HG02981 (cell line): ENCODE data around the gene MALAT1.
A peak's percentile ranks its signal among the peaks of the same experiment; 100 is the strongest.
"Not testable (repeated sequence)": the region's sequence is repeated elsewhere in the genome, so short reads cannot be mapped to it uniquely, and the experiment has no call there.

Experiments used
- ATAC-seq: cut with Tn5 transposase; IDR thresholded peaks from one replicate; pipeline ENCODE4 v1.9.1; 2021; ENCODE audit warnings: mild to moderate bottlenecking, moderate library complexity; ENCODE audit not compliant: unreplicated experiment

MALAT1 gene

GRCh38 chr11:65497141-65498041 is 1.5 kb upstream of the MALAT1 start:
- peak; percentile 59 for ATAC-seq

DNA sequence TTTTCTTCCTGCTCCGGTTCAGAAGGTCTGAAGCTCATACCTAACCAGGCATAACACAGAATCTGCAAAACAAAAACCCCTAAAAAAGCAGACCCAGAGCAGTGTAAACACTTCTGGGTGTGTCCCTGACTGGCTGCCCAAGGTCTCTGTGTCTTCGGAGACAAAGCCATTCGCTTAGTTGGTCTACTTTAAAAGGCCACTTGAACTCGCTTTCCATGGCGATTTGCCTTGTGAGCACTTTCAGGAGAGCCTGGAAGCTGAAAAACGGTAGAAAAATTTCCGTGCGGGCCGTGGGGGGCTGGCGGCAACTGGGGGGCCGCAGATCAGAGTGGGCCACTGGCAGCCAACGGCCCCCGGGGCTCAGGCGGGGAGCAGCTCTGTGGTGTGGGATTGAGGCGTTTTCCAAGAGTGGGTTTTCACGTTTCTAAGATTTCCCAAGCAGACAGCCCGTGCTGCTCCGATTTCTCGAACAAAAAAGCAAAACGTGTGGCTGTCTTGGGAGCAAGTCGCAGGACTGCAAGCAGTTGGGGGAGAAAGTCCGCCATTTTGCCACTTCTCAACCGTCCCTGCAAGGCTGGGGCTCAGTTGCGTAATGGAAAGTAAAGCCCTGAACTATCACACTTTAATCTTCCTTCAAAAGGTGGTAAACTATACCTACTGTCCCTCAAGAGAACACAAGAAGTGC is 661 bp upstream of the MALAT1 start:
- no peak for ATAC-seq

GRCh38 chr11:65498727-65498976 is 193 bp upstream of the MALAT1 start:
- ATAC-seq = no peak

DNA sequence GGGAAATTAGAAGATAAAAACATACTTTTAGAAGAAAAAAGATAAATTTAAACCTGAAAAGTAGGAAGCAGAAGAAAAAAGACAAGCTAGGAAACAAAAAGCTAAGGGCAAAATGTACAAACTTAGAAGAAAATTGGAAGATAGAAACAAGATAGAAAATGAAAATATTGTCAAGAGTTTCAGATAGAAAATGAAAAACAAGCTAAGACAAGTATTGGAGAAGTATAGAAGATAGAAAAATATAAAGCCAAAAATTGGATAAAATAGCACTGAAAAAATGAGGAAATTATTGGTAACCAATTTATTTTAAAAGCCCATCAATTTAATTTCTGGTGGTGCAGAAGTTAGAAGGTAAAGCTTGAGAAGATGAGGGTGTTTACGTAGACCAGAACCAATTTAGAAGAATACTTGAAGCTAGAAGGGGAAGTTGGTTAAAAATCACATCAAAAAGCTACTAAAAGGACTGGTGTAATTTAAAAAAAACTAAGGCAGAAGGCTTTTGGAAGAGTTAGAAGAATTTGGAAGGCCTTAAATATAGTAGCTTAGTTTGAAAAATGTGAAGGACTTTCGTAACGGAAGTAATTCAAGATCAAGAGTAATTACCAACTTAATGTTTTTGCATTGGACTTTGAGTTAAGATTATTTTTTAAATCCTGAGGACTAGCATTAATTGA is 1.0 kb downstream of the MALAT1 start:
- no peak for ATAC-seq

DNA sequence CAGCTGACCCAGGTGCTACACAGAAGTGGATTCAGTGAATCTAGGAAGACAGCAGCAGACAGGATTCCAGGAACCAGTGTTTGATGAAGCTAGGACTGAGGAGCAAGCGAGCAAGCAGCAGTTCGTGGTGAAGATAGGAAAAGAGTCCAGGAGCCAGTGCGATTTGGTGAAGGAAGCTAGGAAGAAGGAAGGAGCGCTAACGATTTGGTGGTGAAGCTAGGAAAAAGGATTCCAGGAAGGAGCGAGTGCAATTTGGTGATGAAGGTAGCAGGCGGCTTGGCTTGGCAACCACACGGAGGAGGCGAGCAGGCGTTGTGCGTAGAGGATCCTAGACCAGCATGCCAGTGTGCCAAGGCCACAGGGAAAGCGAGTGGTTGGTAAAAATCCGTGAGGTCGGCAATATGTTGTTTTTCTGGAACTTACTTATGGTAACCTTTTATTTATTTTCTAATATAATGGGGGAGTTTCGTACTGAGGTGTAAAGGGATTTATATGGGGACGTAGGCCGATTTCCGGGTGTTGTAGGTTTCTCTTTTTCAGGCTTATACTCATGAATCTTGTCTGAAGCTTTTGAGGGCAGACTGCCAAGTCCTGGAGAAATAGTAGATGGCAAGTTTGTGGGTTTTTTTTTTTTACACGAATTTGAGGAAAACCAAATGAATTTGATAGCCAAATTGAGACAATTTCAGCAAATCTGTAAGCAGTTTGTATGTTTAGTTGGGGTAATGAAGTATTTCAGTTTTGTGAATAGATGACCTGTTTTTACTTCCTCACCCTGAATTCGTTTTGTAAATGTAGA is 1.7 kb downstream of the MALAT1 start:
- ATAC-seq = no peak

DNA sequence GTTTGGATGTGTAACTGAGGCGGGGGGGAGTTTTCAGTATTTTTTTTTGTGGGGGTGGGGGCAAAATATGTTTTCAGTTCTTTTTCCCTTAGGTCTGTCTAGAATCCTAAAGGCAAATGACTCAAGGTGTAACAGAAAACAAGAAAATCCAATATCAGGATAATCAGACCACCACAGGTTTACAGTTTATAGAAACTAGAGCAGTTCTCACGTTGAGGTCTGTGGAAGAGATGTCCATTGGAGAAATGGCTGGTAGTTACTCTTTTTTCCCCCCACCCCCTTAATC is 2.3 kb downstream of the MALAT1 start:
- ATAC-seq = no peak

- ATAC-seq = no peak
These were observed 2.8 kb downstream of the MALAT1 start for GRCh38 chr11:65501472-65502273.

DNA sequence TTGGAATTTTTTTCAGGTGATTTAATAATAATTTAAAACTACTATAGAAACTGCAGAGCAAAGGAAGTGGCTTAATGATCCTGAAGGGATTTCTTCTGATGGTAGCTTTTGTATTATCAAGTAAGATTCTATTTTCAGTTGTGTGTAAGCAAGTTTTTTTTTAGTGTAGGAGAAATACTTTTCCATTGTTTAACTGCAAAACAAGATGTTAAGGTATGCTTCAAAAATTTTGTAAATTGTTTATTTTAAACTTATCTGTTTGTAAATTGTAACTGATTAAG is 3.4 kb downstream of the MALAT1 start:
- ATAC-seq = no peak

DNA sequence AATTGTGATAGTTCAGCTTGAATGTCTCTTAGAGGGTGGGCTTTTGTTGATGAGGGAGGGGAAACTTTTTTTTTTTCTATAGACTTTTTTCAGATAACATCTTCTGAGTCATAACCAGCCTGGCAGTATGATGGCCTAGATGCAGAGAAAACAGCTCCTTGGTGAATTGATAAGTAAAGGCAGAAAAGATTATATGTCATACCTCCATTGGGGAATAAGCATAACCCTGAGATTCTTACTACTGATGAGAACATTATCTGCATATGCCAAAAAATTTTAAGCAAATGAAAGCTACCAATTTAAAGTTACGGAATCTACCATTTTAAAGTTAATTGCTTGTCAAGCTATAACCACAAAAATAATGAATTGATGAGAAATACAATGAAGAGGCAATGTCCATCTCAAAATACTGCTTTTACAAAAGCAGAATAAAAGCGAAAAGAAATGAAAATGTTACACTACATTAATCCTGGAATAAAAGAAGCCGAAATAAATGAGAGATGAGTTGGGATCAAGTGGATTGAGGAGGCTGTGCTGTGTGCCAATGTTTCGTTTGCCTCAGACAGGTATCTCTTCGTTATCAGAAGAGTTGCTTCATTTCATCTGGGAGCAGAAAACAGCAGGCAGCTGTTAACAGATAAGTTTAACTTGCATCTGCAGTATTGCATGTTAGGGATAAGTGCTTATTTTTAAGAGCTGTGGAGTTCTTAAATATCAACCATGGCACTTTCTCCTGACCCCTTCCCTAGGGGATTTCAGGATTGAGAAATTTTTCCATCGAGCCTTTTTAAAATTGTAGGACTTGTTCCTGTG is 3.9 kb downstream of the MALAT1 start:
- ATAC-seq = no peak

GRCh38 chr11:65503368-65503948 is 4.6 kb downstream of the MALAT1 start:
- ATAC-seq = no peak

DNA sequence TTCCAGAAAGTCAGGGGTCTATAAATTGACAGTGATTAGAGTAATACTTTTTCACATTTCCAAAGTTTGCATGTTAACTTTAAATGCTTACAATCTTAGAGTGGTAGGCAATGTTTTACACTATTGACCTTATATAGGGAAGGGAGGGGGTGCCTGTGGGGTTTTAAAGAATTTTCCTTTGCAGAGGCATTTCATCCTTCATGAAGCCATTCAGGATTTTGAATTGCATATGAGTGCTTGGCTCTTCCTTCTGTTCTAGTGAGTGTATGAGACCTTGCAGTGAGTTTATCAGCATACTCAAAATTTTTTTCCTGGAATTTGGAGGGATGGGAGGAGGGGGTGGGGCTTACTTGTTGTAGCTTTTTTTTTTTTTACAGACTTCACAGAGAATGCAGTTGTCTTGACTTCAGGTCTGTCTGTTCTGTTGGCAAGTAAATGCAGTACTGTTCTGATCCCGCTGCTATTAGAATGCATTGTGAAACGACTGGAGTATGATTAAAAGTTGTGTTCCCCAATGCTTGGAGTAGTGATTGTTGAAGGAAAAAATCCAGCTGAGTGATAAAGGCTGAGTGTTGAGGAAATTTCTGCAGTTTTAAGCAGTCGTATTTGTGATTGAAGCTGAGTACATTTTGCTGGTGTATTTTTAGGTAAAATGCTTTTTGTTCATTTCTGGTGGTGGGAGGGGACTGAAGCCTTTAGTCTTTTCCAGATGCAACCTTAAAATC is 5.3 kb downstream of the MALAT1 start:
- ATAC-seq = no peak

GRCh38 chr11:65504674-65505465 is 6.0 kb downstream of the MALAT1 start:
- ATAC-seq = no peak

DNA sequence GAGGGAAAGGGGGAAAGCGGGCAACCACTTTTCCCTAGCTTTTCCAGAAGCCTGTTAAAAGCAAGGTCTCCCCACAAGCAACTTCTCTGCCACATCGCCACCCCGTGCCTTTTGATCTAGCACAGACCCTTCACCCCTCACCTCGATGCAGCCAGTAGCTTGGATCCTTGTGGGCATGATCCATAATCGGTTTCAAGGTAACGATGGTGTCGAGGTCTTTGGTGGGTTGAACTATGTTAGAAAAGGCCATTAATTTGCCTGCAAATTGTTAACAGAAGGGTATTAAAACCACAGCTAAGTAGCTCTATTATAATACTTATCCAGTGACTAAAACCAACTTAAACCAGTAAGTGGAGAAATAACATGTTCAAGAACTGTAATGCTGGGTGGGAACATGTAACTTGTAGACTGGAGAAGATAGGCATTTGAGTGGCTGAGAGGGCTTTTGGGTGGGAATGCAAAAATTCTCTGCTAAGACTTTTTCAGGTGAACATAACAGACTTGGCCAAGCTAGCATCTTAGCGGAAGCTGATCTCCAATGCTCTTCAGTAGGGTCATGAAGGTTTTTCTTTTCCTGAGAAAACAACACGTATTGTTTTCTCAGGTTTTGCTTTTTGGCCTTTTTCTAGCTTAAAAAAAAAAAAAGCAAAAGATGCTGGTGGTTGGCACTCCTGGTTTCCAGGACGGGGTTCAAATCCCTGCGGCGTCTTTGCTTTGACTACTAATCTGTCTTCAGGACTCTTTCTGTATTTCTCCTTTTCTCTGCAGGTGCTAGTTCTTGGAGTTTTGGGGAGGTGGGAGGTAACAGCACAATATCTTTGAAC is 6.8 kb downstream of the MALAT1 start:
- no peak for ATAC-seq

- no peak for ATAC-seq
These were observed 7.5 kb downstream of the MALAT1 start for GRCh38 chr11:65506290-65506771.

- peak; percentile 16 for ATAC-seq
These were observed 8.1 kb downstream of the MALAT1 start for GRCh38 chr11:65506772-65507505.

GRCh38 chr11:65512311-65512710 is 13.5 kb downstream of the MALAT1 start:
- not testable (repeated sequence) for ATAC-seq
